IMR-90 (cell line): Measurements from ENCODE around the gene MRPL52. TPM values are rescaled to one million over a fixed set of nuclear protein-coding genes. Genes with fewer than 3 reads are reported as not detected.
"Not testable (repeated sequence)": the region's sequence is repeated elsewhere in the genome, so short reads cannot be mapped to it uniquely, and the experiment has no call there.

ENCODE experiments used
- ATAC-seq: fragments of 200-7000 bp; cut with Tn5 transposase; 2 replicates; pipeline ENCODE4 v1.9.1; 2020; ENCODE audit warnings: low read depth, mild to moderate bottlenecking, moderate library complexity
- BruUV-seq: library from RNA; stranded (reverse); fragments of 400-500 nt; replicated peaks from 2 replicates; lab custom pipeline; 2021; lab: Mats Ljungman, UMichigan
- CTCF ChIA-PET: fragments of 300-600 bp; formaldehyde crosslinking; extraction: SDS; loops from one replicate; lab custom pipeline; 2021; ENCODE audit warnings: antibody characterized with exemption; lab: Yijun Ruan, JAX
- POLR2A ChIA-PET: fragments of 300-600 bp; sonication (Branson Sonifier 250); formaldehyde crosslinking; loops from one replicate; lab custom pipeline; 2022; ENCODE audit warnings: antibody characterized with exemption; ENCODE audit not compliant: unreplicated experiment; lab: Charles Lee
- DNase-seq: peaks from one replicate; pipeline ENCODE4 v3.0.0; 2013
- H2AFZ ChIP-seq: replicated peaks from 2 replicates; pipeline ENCODE3; 2013; ENCODE audit warnings: low read length, mild to moderate bottlenecking; ENCODE audit not compliant: poor library complexity
- H2AK5ac ChIP-seq: 2 replicates; pipeline ENCODE4 v1.6.1; 2013; ENCODE audit warnings: low read depth, low read length, inconsistent platforms
- H2AK9ac ChIP-seq: replicated peaks from 2 replicates; pipeline ENCODE3; 2013; ENCODE audit warnings: mild to moderate bottlenecking, low read depth, low read length, moderate library complexity; ENCODE audit not compliant: poor library complexity
- H2BK120ac ChIP-seq: 2 replicates; pipeline ENCODE4 v1.6.1; 2013; ENCODE audit warnings: low read depth, low read length, inconsistent platforms
- H2BK15ac ChIP-seq: 3 replicates; pipeline ENCODE4 v1.6.1; 2013; ENCODE audit warnings: low read depth, low read length, inconsistent platforms
- H2BK20ac ChIP-seq: 2 replicates; pipeline ENCODE4 v1.6.1; 2013; ENCODE audit warnings: low read depth, mild to moderate bottlenecking, inconsistent platforms, low read length, moderate library complexity
- H2BK5ac ChIP-seq: 2 replicates; pipeline ENCODE4 v1.6.1; 2013; ENCODE audit warnings: mild to moderate bottlenecking, low read depth, low read length, inconsistent platforms; ENCODE audit not compliant: poor library complexity, severe bottlenecking
- H3K14ac ChIP-seq: replicated peaks from 2 replicates; pipeline ENCODE4 v1.6.1; 2013; ENCODE audit warnings: low read depth, low read length, inconsistent platforms
- H3K18ac ChIP-seq: 2 replicates; pipeline ENCODE4 v1.6.1; 2013; ENCODE audit warnings: low read depth, low read length, control low read depth
- H3K23ac ChIP-seq: 2 replicates; pipeline ENCODE4 v1.6.1; 2013; ENCODE audit warnings: low read depth, low read length, inconsistent platforms
- H3K27ac ChIP-seq: 2 replicates; pipeline ENCODE4 v1.5.1; 2013; ENCODE audit warnings: mild to moderate bottlenecking, control low read depth, low read length; ENCODE audit not compliant: insufficient read depth
- H3K27me3 ChIP-seq: 2 replicates; pipeline ENCODE4 v1.6.1; 2013; ENCODE audit warnings: low read length; ENCODE audit not compliant: control insufficient read depth, insufficient read depth
- H3K36me3 ChIP-seq: 2 replicates; pipeline ENCODE4 v1.6.1; 2013; ENCODE audit warnings: low read length, mixed read lengths; ENCODE audit not compliant: control insufficient read depth, insufficient read depth
- H3K4ac ChIP-seq: 2 replicates; pipeline ENCODE4 v1.6.1; 2013; ENCODE audit warnings: low read depth, low read length, inconsistent platforms
- H3K4me1 ChIP-seq: 2 replicates; pipeline ENCODE4 v1.6.1; 2013; ENCODE audit warnings: low read length, mixed read lengths; ENCODE audit not compliant: control insufficient read depth, insufficient read depth
- H3K4me2 ChIP-seq: 2 replicates; pipeline ENCODE4 v1.6.1; 2013; ENCODE audit warnings: low read depth, mild to moderate bottlenecking, control low read depth, low read length, moderate library complexity
- H3K4me3 ChIP-seq: 2 replicates; pipeline ENCODE4 v1.5.1; 2013; ENCODE audit warnings: low read depth, mild to moderate bottlenecking, control low read depth, low read length, moderate library complexity; ENCODE audit not compliant: insufficient read depth
- H3K56ac ChIP-seq: 2 replicates; pipeline ENCODE4 v1.6.1; 2013; ENCODE audit warnings: low read length, inconsistent platforms; ENCODE audit not compliant: insufficient read depth; ENCODE audit errors: extremely low read depth
- H3K79me1 ChIP-seq, 2 experiments: 2 replicates each; pipeline ENCODE4 v1.6.1; 2013; ENCODE audit warnings: low read length in 2 of 2, inconsistent platforms in 1 of 2, low read depth in 1 of 2
- H3K9ac ChIP-seq: 2 replicates; pipeline ENCODE4 v1.6.1; 2013; ENCODE audit warnings: low read depth, low read length, control low read depth
- H3K9me1 ChIP-seq: 2 replicates; pipeline ENCODE4 v1.6.1; 2013; ENCODE audit warnings: low read length, inconsistent platforms; ENCODE audit not compliant: insufficient read depth
- H3K9me3 ChIP-seq: 2 replicates; pipeline ENCODE4 v1.6.1; 2013; ENCODE audit warnings: low read length; ENCODE audit not compliant: control insufficient read depth, insufficient read depth
- H4K20me1 ChIP-seq: 2 replicates; pipeline ENCODE4 v1.6.1; 2013; ENCODE audit warnings: low read length, inconsistent platforms; ENCODE audit not compliant: insufficient read depth
- H4K5ac ChIP-seq: 2 replicates; pipeline ENCODE4 v1.6.1; 2013; ENCODE audit warnings: mild to moderate bottlenecking, low read depth, low read length, control low read depth
- H4K8ac ChIP-seq, 2 experiments: 2 replicates each; pipeline ENCODE4 v1.6.1; 2013; ENCODE audit warnings: low read depth in 2 of 2, low read length in 2 of 2, control low read depth in 1 of 2, inconsistent platforms in 1 of 2
- H4K91ac ChIP-seq: 2 replicates; pipeline ENCODE4 v1.6.1; 2013; ENCODE audit warnings: low read depth, low read length, inconsistent platforms; ENCODE audit not compliant: insufficient read depth
- WGBS, 2 experiments: methylation state at CpG; one replicate each; pipeline versions ENCODE4 v1.1.5 to v1.1.7; 2013; ENCODE audit warnings: missing lambda C conversion rate in 2 of 2; ENCODE audit not compliant: insufficient read length in 1 of 2; ENCODE audit errors: extremely low coverage in 2 of 2; 5-methylcytosine and 5-hydroxymethylcytosine counted together
- dilution Hi-C: fragments of 300-500 bp; cut with HindIII; formaldehyde crosslinking; loops from one replicate; pipeline ENCODE4 v1.14.3; 2018; ENCODE audit warnings: low sequenced_read_pairs; ENCODE audit not compliant: unreplicated experiment
- in situ Hi-C: fragments of 300-500 bp; cut with MboI; formaldehyde crosslinking; loops from 3 replicates; pipeline ENCODE4 v1.14.3; 2019; ENCODE audit warnings: low sequenced_read_pairs, inconsistent platforms, mixed read lengths
- intact Hi-C: fragments of 100-400 bp; cut with micrococcal nuclease; formaldehyde crosslinking; loops from 2 replicates; pipeline ENCODE4 v1.10.0; 2022
- polyA plus RNA-seq, 3 experiments: library from polyadenylated mRNA; depleted of rRNA; stranded (reverse); fragments of >200 nt; gene quantifications; 2 replicates each; pipeline ENCODE4 v1.2.3, GENCODE V29; 2012; ENCODE audit warnings: low replicate concordance in 1 of 3
- total RNA-seq: library from RNA; depleted of rRNA; stranded (reverse); fragments of >200 nt; gene quantifications from 2 replicates; pipeline ENCODE4 v1.2.3, GENCODE V29; 2012

MRPL52 gene
- total and polyA plus RNA-seq, 2 of the 4 experiments (the other 2 are of a cell fraction) = 33.1 to 51.4 TPM

- H3K4me3 ChIP-seq, H2AK9ac ChIP-seq, POLR2A ChIA-PET, H4K91ac ChIP-seq, H3K9me3 ChIP-seq, dilution Hi-C loops, H4K5ac ChIP-seq, H2BK15ac ChIP-seq, H2AFZ ChIP-seq, H3K79me1 ChIP-seq, H2BK120ac ChIP-seq, intact Hi-C loops, H3K4me1 ChIP-seq, H3K18ac ChIP-seq, H3K56ac ChIP-seq, H3K23ac ChIP-seq, H2BK5ac ChIP-seq, H3K4ac ChIP-seq, H3K14ac ChIP-seq, ATAC-seq, DNase-seq, H3K27me3 ChIP-seq, H3K9me1 ChIP-seq, H3K4me2 ChIP-seq, H3K36me3 ChIP-seq, H2AK5ac ChIP-seq, H3K27ac ChIP-seq, H4K20me1 ChIP-seq, H4K8ac ChIP-seq, H2BK20ac ChIP-seq, H3K9ac ChIP-seq, BruUV-seq: not testable (repeated sequence)
- CTCF ChIA-PET = interaction anchor here (0.9 to 1.6 kb wide), 4 partner anchors 11 to 289 kb away, joined by 3 to 7 read pairs (median 4); partner anchors contain the start of gene LRP10
- WGBS, 2 experiments = no CpG with 5 or more reads among the region's 3 CpGs
- in situ Hi-C loops = loop anchor here (25.0 kb wide), 1 partner anchor 473 kb away; no protein-coding TSS in a partner anchor
Measured at GRCh38 chr14:22860377-22860776, 30.7 kb downstream of the MRPL52 start.
